ENCODE measurements around the gene STPG3.
"Not testable (repeated sequence)": the region's sequence is repeated elsewhere in the genome, so short reads cannot be mapped to it uniquely, and the experiment has no call there.

The STPG3 gene

DNA sequence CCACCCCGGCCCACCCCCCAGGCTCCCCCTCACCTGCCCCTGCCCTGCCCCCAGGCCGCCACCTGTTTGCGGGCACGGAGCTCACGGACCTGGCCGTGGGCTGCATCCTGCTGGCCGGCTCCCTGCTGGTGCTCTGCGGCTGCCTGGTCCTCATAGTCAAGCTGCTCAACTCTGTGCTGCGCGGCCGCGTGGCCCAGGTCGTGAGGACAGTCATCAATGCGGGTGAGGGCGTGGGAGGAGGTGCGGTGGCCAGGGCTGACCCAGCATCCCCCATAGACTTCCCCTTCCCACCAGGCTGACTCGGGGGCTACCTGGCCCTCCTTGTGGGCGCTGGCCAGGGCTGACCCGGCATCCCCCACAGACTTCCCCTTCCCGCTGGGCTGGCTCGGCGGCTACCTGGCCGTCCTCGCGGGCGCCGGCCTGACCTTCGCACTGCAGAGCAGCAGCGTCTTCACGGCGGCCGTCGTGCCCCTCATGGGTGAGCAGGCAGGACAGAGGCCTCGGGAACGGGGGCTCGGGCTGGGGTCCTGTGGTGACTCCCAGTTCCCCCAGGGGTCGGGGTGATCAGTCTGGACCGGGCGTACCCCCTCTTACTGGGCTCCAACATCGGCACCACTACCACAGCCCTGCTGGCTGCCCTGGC is 16.9 kb upstream of the STPG3 start:
- DNase-seq = no peak

DNA sequence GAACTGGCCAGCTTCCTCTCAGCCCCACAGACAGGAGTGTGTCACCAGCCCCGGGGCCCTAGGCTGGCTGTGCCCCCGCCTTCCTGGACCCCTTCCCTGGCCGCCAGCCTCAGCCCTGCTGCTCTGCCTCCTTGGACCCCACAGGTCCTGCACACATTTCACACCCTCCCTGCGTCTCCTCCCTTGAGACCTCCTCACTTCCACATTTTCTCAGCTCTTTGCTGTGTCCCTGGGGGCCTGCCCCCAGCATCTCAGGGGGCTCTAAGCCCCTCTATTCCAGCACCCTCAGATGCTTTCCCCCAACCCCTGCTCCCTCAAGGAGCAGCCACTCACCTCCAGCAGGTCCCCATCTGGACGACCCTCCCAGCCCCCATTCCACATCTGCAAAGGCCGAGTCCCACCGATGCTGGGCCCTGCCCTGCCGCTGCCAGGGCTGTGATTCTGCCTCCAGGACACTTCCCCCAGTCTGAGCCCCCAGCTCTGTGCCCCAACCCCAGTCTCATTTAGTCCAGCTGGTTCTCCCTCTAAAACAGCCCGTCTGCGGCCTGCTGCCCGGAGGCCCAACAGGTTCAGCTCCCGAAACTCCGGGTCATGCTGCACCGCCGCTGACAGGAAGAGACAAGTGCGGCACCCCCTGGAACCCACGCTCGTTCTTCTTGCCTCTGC is 16.2 kb upstream of the STPG3 start:
- no peak for DNase-seq

GRCh38 chr9:137235424-137236237 is 15.5 kb upstream of the STPG3 start:
- no peak for DNase-seq

- peak; percentile 77 for DNase-seq
These were observed 14.7 kb upstream of the STPG3 start for GRCh38 chr9:137236238-137236935.

DNA sequence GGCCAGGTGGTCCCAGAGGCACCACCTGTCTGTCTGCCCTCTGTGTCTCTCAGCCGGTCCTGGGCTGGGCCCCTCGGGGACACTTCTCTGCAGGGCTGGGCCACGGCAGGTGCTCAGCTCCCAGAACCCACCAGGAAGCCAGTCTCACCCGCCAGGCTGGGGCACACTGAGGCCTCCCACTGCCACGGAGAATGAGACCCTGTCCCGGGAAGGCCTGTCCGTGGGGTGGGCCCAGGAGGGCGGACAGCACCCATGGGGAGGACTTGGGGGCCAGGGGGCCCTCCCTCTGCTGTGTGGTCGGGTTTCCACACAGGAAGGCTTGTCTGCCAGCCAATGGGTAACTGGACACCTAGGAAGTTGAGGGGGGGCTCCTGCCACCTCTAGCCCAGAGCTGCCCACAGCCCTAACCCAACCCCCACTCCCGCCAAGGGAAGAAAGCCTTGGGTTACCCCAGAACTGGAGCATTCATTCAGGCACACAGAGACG is 14.1 kb upstream of the STPG3 start:
- no peak for DNase-seq

DNA sequence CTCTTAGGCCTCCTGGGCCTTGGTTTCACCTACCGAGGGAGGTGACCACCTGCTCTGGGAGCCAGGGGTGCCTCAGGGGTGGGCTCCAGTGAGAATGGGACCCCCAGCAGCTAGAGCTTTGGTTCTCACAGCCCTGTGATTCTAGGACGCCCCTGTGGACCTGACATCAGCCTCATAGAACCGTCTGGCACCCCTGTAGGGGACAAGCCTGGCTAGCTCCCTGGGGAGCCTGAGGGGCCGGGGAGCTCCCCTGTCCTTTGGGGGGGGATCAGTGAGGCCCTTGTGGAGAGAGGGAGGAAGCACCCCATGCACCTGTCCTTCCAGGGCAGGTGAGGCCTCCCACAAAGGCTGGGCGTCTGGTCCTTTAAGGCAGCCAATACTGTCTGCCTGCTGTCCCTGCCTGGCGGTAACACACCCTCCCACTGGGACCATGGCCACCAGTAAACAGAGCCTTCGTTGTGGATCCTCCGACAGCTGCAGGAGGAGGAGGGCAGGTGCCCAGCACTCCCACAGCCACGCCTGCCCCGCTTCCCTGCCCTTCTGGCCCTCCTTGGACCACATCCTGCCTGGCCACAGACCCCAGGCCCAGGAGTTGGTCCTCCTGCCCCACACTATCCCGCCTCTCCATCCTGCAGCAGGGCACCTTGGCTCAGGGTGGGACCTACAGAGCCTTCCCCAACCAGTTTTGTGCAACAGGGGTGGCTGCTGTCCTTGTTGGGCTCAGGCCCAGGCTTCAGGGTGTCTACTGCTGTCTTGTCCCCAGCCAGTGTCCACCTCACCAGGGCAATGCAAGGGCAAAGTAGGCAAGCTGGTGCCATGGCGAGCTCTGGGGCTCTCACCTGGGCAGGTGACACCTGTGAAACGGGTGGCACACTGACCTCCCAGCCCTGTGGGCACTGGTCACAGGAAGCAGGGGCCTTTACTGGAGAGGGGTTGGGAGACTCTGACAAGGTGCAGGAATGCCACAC is 13.0 kb upstream of the STPG3 start:
- DNase-seq = peak; percentile 73

DNA sequence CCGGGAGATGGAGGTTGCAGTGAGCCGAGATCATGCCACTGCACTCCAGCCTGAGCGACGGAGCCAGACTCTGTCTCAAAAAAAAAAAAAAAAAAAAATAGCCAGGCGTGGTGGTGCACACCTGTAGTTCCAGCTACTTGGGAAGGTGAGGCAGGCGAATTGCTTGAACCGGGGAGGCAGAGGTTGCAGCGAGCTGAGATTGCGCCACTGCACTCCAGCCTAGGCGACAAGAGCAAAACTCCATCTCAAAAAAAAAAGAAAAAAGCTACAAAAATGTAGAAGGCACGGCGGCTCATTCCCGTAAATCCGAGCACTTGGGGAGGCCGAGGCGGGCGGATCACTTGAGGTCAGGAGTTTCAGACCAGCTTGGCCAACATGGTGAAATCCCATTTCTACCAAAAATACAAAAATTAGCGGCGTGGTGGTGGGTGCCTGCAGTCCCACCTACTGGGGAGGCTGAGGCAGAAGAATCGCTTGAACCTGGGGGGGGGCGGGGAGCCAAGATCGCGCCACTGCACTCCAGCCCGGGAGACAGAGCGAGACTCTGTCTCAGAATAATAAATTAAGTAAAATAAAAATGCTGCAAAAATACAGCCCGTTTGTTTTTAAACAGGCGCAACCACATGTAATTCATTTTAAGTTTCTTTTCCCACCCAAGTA is 11.4 kb upstream of the STPG3 start:
- DNase-seq = not testable (repeated sequence)

DNA sequence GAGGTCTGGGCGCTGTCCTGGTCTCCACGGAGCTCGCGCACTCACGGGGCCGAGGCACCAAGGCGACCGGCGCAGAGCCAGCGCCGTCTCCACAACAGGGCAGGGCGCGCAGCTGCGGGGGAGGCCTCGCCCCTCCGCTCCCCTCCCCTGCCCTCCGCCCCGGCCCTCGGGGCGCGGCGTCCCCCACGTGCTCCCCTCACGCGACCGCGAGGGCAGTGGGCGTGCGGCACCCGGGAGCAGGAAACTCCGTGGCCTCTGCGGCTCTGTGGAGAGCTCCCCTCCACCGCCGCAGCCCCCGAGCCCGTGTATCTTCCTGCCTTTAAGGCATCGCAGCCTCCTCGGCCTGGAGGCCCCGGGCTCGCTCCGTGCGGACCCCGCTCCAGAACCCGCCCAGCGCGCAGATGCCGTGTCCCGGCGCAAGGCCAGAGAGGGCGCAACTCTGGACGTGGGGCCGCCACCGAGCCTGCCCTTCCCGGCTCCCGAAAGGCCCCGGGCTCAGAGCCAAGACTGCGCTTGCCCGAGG is 10.7 kb upstream of the STPG3 start:
- DNase-seq = peak; percentile 50

DNA sequence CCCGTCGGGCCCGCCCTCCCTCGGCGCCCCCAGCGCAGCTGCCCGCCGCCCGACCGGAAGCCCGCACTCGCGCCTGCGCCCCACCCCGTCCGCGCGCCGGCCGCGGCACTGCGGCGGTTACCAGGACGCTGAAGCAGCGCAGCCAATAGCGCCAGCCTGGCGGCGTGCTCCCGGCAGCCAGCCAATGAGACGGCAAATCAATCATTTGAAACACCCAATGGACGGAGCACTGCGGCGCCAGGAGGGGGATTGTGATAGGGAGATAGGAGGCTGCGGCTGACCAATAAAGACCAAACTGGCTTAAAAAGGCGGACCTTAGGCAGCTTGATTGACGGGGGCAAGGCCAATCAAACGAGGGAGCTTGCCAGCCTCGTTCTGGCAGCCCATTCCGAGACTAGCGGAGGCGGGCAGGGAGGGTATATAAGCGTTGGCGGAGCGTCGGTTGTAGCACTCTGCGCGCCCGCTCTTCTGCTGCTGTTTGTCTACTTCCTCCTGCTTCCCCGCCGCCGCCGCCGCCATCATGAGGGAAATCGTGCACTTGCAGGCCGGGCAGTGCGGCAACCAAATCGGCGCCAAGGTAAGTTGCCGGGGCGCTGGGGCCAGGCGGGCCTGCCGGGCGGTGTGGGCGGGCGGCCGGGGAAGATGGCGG is 10.1 kb upstream of the STPG3 start, which contains the start of gene TUBB4B:
TUBB4B (plus strand) TSS at position 447 of the 649 bp plus-strand sequence; CDS start at position 521, 74 bp downstream.
- DNase-seq = peak; percentile 99

GRCh38 chr9:137241490-137242268 is 9.4 kb upstream of the STPG3 start:
- no peak for DNase-seq

GRCh38 chr9:137242269-137243203 is 8.6 kb upstream of the STPG3 start:
- DNase-seq = no peak

DNA sequence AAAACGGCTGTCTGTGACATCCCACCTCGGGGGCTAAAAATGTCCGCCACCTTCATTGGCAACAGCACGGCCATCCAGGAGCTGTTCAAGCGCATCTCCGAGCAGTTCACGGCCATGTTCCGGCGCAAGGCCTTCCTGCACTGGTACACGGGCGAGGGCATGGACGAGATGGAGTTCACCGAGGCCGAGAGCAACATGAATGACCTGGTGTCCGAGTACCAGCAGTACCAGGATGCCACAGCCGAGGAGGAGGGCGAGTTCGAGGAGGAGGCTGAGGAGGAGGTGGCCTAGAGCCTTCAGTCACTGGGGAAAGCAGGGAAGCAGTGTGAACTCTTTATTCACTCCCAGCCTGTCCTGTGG is 7.8 kb upstream of the STPG3 start:
- DNase-seq = not testable (repeated sequence)

GRCh38 chr9:137243626-137244485 is 7.2 kb upstream of the STPG3 start:
- no peak for DNase-seq

DNA sequence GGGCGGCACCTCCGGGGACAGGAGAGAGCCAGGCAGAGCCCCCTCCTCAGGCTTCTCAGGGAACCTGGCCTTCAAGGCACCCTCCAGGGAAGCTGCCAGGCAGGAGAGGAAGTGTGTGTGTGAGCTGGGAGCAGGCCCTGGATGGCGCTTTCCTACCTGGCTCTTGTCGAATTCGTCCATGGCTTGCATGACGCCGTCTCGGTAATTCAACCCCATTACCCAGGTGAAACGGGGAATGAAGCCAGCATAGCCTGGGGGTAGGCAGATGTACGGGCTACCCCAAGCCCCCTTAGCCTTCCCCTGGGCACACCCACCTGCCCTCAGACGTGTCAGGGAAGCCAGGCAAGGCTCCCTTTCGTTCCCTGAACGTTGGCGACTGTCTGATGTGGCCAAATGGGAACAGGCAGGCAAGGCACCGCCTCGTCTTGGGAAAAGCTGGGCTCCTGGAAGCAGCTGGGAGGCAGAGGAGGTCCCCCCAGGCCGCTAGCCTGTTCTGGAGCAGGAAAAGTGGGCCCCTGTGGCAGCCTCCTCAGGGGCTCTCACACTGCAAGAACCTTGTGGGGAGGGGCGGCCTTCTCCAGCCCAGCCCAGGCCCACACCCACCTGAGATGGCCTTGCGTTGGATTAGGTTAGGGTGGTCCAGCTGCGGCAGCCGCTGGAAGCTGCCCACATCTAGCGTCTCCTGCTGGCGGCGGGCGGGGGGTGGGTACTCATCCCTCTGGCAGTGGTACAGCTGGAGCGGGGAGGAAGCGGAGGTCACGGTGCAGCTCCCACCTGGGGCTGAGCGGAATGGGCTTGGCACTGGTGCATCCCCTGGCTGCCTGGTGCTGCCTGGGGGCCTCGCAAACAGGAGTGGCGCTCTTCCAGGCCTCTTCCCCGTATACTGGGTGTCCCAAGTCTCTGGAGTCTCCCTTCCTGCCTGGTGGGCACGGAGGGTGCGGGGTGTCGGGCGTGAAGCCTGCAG is 6.3 kb upstream of the STPG3 start:
- no peak for DNase-seq

- no peak for DNase-seq
These were observed 5.3 kb upstream of the STPG3 start for GRCh38 chr9:137245450-137246421.

Measured in NCI-H510A (cell line).